ENCODE results near the gene TMEM82. TPM values are rescaled to one million over a fixed set of nuclear protein-coding genes. Genes with fewer than 3 reads are reported as not detected.

TMEM82 gene
- not detected in 2 replicates for polyA plus RNA-seq
- polyA minus RNA-seq = not detected in 2 replicates

- Histone ChIP-seq H3K79me2 (replicated peaks; ENCODE audit: insufficient read depth, low read length) (no peaks in the 10 kb centered on the region), H3K36me3 (ENCODE audit: insufficient read depth, low read length) (no peaks in the 10 kb centered on the region), H4K20me1 (ENCODE audit: insufficient read depth) (no peaks in the 10 kb centered on the region), H3K27ac (ENCODE audit: low read length) (no peak within 1 kb of the TSS), H2AFZ (ENCODE audit: low read depth, low read length) (no peak within 1 kb of the TSS), H3K4me2 (ENCODE audit: low read length) (no peak within 1 kb of the TSS), H3K9me3 (ENCODE audit: low read length) (no peaks in the 10 kb centered on the region), H3K4me3 (ENCODE audit: low read length) (no peak within 1 kb of the TSS), H3K27me3 (ENCODE audit: insufficient read depth, low read depth, low read length) (no peaks in the 10 kb centered on the region), H3K9me2 (ENCODE audit: insufficient read depth, low read length) (no peaks in the 10 kb centered on the region), H3K9ac (ENCODE audit: low read length) (no peak within 1 kb of the TSS), H3F3A (ENCODE audit: insufficient read depth, low read length, poor library complexity, severe bottlenecking) (no peaks in the 10 kb centered on the region)
- TF ChIP-seq REST (IDR thresholded peaks at IDR 0.05; ENCODE audit: borderline replicate concordance) (no peak), EZH2 (IDR thresholded peaks at IDR 0.05; ENCODE audit: borderline replicate concordance, insufficient read depth, low read length, poor library complexity, severe bottlenecking) (no peak), SMC3 (conservative IDR thresholded peaks at IDR 0.05; ENCODE audit: poor library complexity) (no peak), EP300 (conservative IDR thresholded peaks at IDR 0.05; ENCODE audit: poor library complexity, severe bottlenecking) (no peak), MXI1 (conservative IDR thresholded peaks at IDR 0.05; ENCODE audit: poor library complexity, severe bottlenecking) (no peak), TAF1 (IDR thresholded peaks at IDR 0.05; ENCODE audit: low read depth) (no peak), RAD21 (conservative IDR thresholded peaks at IDR 0.05) (no peak), CTCF (IDR thresholded peaks at IDR 0.05; ENCODE audit: poor library complexity, severe bottlenecking) (no peak), POLR2AphosphoS5 (IDR thresholded peaks at IDR 0.05) (no peak)
Measured at GRCh38 chr1:15742339-15742801, at the start of gene TMEM82. TSS of gene TMEM82 (plus strand) at chr1:15742499. CDS start at chr1:15742560, 61 bp downstream.

- Histone ChIP-seq H3K79me2 (replicated peaks; ENCODE audit: insufficient read depth, low read length) (peaks cover 18% of the 10 kb centered on the region), H2AFZ (ENCODE audit: low read depth, low read length) (no peak overlapping the region), H3K27ac (ENCODE audit: low read length) (no peak overlapping the region), H3K4me3 (ENCODE audit: low read length) (no peak overlapping the region), H3K4me2 (ENCODE audit: low read length) (no peak overlapping the region), H3F3A (ENCODE audit: insufficient read depth, low read length, poor library complexity, severe bottlenecking) (no peaks in the 10 kb centered on the region), H3K27me3 (ENCODE audit: insufficient read depth, low read depth, low read length) (no peaks in the 10 kb centered on the region), H4K20me1 (ENCODE audit: insufficient read depth) (no peaks in the 10 kb centered on the region), H3K9me3 (ENCODE audit: low read length) (no peaks in the 10 kb centered on the region), H3K9me2 (ENCODE audit: insufficient read depth, low read length) (no peaks in the 10 kb centered on the region), H3K9ac (ENCODE audit: low read length) (no peak overlapping the region), H3K36me3 (ENCODE audit: insufficient read depth, low read length) (no peaks in the 10 kb centered on the region)
- TF ChIP-seq EZH2 (IDR thresholded peaks at IDR 0.05; ENCODE audit: borderline replicate concordance, insufficient read depth, low read length, poor library complexity, severe bottlenecking) (no peak), POLR2AphosphoS5 (IDR thresholded peaks at IDR 0.05) (no peak), CTCF (IDR thresholded peaks at IDR 0.05; ENCODE audit: poor library complexity, severe bottlenecking) (no peak), REST (IDR thresholded peaks at IDR 0.05; ENCODE audit: borderline replicate concordance) (no peak), TAF1 (IDR thresholded peaks at IDR 0.05; ENCODE audit: low read depth) (no peak), RAD21 (conservative IDR thresholded peaks at IDR 0.05) (no peak), SMC3 (conservative IDR thresholded peaks at IDR 0.05; ENCODE audit: poor library complexity) (no peak), MXI1 (conservative IDR thresholded peaks at IDR 0.05; ENCODE audit: poor library complexity, severe bottlenecking) (no peak), EP300 (conservative IDR thresholded peaks at IDR 0.05; ENCODE audit: poor library complexity, severe bottlenecking) (no peak)
Measured at GRCh38 chr1:15693371-15693770, 48.9 kb upstream of the TMEM82 start.
